ENCODE results near the gene CHN1.

The CHN1 gene

GRCh38 chr2:174826051-174826450, 179.1 kb downstream of the CHN1 start:
- no peak for DNase-seq

GRCh38 chr2:174824068-174824467, 181.1 kb downstream of the CHN1 start:
- DNase-seq: no peak

GRCh38 chr2:174821628-174822027, 183.6 kb downstream of the CHN1 start:
- DNase-seq: no peak

GRCh38 chr2:174820361-174820760, 184.8 kb downstream of the CHN1 start:
- no peak for DNase-seq

GRCh38 chr2:174815526-174815925, 189.7 kb downstream of the CHN1 start:
- no peak for DNase-seq

- DNase-seq: no peak
Observed at GRCh38 chr2:174812037-174812436, 193.1 kb downstream of the CHN1 start.

- DNase-seq: no peak
Observed at GRCh38 chr2:174807931-174808330, 197.2 kb downstream of the CHN1 start.

- no peak for DNase-seq
Observed at GRCh38 chr2:174805803-174806202, 199.4 kb downstream of the CHN1 start.

- no peak for DNase-seq
Observed at GRCh38 chr2:174802459-174802858, 202.7 kb downstream of the CHN1 start.

- DNase-seq: no peak
Observed at GRCh38 chr2:174800436-174801205, 204.6 kb downstream of the CHN1 start.

GRCh38 chr2:174798801-174799200, 206.4 kb downstream of the CHN1 start:
- no peak for DNase-seq

- no peak for DNase-seq
Observed at GRCh38 chr2:174797781-174798276, 207.4 kb downstream of the CHN1 start.

GRCh38 chr2:174796319-174796771, 208.8 kb downstream of the CHN1 start:
- no peak for DNase-seq

GRCh38 chr2:174794851-174795374, 210.3 kb downstream of the CHN1 start:
- DNase-seq: no peak

GRCh38 chr2:174792309-174793025, 212.7 kb downstream of the CHN1 start:
- DNase-seq: no peak

- no peak for DNase-seq
Observed at GRCh38 chr2:174791746-174792280, 213.4 kb downstream of the CHN1 start.

- DNase-seq: no peak
Observed at GRCh38 chr2:174791020-174791419, 214.2 kb downstream of the CHN1 start.

- no peak for DNase-seq
Observed at GRCh38 chr2:174789001-174789400, 216.2 kb downstream of the CHN1 start.

GRCh38 chr2:174788291-174788929, 216.8 kb downstream of the CHN1 start:
- no peak for DNase-seq

GRCh38 chr2:174787487-174788205, 217.5 kb downstream of the CHN1 start:
- DNase-seq: no peak

- no peak for DNase-seq
Observed at GRCh38 chr2:174786066-174786725, 219.0 kb downstream of the CHN1 start.

- DNase-seq: no peak
Observed at GRCh38 chr2:174785481-174785880, 219.7 kb downstream of the CHN1 start.

Data from activated CD4-positive, alpha-beta T cell treated with anti-CD3 and anti-CD28 coated beads for 4 hours (primary cell).